ENCODE data around the gene STAT3.
"Not testable (repeated sequence)": the region's sequence is repeated elsewhere in the genome, so short reads cannot be mapped to it uniquely, and the experiment has no call there.

GRCh38 chr17:42360388-42360787, 27.9 kb downstream of the STAT3 start:
- TF ChIP-seq EZH2 (IDR thresholded peaks at IDR 0.05); POLR2AphosphoS5 (IDR thresholded peaks at IDR 0.05; ENCODE audit: borderline replicate concordance, low read depth, low read length); FOXP2 (optimal IDR thresholded peaks at IDR 0.05; ENCODE audit: control extremely low read depth, extremely low read length, insufficient read depth): not testable (repeated sequence)

Data from SK-N-MC (cell line).